PFSK-1 (cell line): ENCODE measurements around the gene LYSMD4.

Experiments used
- FOXP2 ChIP-seq: optimal IDR thresholded peaks from 2 replicates; pipeline ENCODE3; 2011; ENCODE audit warnings: borderline replicate concordance, control low read depth, inconsistent platforms; ENCODE audit not compliant: insufficient read depth; ENCODE audit errors: extremely low read length, extremely low read depth
- POLR2AphosphoS5 ChIP-seq: IDR thresholded peaks from 2 replicates; pipeline ENCODE4 v1.6.1; 2012; ENCODE audit warnings: low read depth, mild to moderate bottlenecking, control low read depth, low read length, moderate library complexity
- SIN3A ChIP-seq: IDR thresholded peaks from 2 replicates; pipeline ENCODE4 v1.6.1; 2012; ENCODE audit warnings: mild to moderate bottlenecking, low read length, moderate library complexity, borderline replicate concordance; ENCODE audit not compliant: insufficient read depth
- TAF1 ChIP-seq: IDR thresholded peaks from 2 replicates; pipeline ENCODE4 v1.6.1; 2012; ENCODE audit warnings: low read length, control low read depth, borderline replicate concordance; ENCODE audit not compliant: insufficient read depth
- TF ChIP-seq, protein P1 (sequence below), 2 experiments: IDR thresholded peaks; 2 replicates each; pipeline versions ENCODE4 v1.6.1 to v1.8.0; 2011 to 2012; ENCODE audit warnings: low read depth in 2 of 2, low read length in 2 of 2, control low read depth in 1 of 2, inconsistent platforms in 1 of 2, mild to moderate bottlenecking in 1 of 2, moderate library complexity in 1 of 2; ENCODE audit not compliant: insufficient read depth in 1 of 2

LYSMD4 gene

GRCh38 chr15:99711625-99712024 is 21.6 kb downstream of the LYSMD4 start:
- TF ChIP-seq, protein P1, sequence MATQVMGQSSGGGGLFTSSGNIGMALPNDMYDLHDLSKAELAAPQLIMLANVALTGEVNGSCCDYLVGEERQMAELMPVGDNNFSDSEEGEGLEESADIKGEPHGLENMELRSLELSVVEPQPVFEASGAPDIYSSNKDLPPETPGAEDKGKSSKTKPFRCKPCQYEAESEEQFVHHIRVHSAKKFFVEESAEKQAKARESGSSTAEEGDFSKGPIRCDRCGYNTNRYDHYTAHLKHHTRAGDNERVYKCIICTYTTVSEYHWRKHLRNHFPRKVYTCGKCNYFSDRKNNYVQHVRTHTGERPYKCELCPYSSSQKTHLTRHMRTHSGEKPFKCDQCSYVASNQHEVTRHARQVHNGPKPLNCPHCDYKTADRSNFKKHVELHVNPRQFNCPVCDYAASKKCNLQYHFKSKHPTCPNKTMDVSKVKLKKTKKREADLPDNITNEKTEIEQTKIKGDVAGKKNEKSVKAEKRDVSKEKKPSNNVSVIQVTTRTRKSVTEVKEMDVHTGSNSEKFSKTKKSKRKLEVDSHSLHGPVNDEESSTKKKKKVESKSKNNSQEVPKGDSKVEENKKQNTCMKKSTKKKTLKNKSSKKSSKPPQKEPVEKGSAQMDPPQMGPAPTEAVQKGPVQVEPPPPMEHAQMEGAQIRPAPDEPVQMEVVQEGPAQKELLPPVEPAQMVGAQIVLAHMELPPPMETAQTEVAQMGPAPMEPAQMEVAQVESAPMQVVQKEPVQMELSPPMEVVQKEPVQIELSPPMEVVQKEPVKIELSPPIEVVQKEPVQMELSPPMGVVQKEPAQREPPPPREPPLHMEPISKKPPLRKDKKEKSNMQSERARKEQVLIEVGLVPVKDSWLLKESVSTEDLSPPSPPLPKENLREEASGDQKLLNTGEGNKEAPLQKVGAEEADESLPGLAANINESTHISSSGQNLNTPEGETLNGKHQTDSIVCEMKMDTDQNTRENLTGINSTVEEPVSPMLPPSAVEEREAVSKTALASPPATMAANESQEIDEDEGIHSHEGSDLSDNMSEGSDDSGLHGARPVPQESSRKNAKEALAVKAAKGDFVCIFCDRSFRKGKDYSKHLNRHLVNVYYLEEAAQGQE (IDR thresholded peaks at IDR 0.05; ENCODE audit: insufficient read depth in 1 of 2, low read depth in 2 of 2, low read length in 2 of 2): no peak
- no peak for TF ChIP-seq TAF1
- no peak for TF ChIP-seq FOXP2
- no peak for TF ChIP-seq SIN3A
- TF ChIP-seq POLR2AphosphoS5: no peak

- TF ChIP-seq POLR2AphosphoS5: no peak
- TF ChIP-seq, protein P1 (IDR thresholded peaks at IDR 0.05; ENCODE audit: insufficient read depth in 1 of 2, low read depth in 2 of 2, low read length in 2 of 2): no peak
- TF ChIP-seq SIN3A: no peak
- no peak for TF ChIP-seq FOXP2
- TF ChIP-seq TAF1: no peak
Measured at GRCh38 chr15:99709243-99709986, 23.8 kb downstream of the LYSMD4 start.

DNA sequence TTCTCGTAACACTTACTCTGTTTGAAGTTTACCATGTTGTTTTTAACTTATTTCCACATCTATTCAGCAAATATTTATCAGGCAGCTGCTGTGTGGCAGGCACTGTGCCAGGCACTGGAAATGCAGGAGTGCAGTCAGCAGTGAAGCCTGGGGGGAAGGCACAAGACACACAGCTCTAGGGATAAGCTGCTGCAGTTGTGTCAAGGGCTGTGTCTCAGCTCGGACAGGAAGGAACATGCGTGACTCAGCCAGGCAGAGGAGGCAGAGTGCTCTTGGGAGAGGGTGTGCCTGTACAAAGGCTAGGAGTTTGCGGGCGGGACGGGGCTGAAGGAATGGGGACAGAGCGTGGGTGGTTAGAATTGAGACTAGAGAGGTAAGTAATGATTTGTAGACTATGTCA is 24.7 kb downstream of the LYSMD4 start:
- TF ChIP-seq SIN3A (peak; percentile 28; the same call in 1 of the 2 replicates), POLR2AphosphoS5 (no peak), FOXP2 (peak; percentile 84)
- TF ChIP-seq, protein P1 (IDR thresholded peaks at IDR 0.05; ENCODE audit: insufficient read depth in 1 of 2, low read depth in 2 of 2, low read length in 2 of 2): no peak

- TF ChIP-seq FOXP2 (no peak), TAF1 (no peak), POLR2AphosphoS5 (no peak), SIN3A (no peak)
- TF ChIP-seq, protein P1 (IDR thresholded peaks at IDR 0.05; ENCODE audit: insufficient read depth in 1 of 2, low read depth in 2 of 2, low read length in 2 of 2): no peak
Measured at GRCh38 chr15:99707473-99708270, 25.6 kb downstream of the LYSMD4 start.
